HG02571 (cell line): ENCODE results near the gene ARFGAP2.
"Not testable (repeated sequence)": the region's sequence is repeated elsewhere in the genome, so short reads cannot be mapped to it uniquely, and the experiment has no call there.

Experiments
- ATAC-seq: cut with Tn5 transposase; IDR thresholded peaks from one replicate; pipeline ENCODE4 v1.9.1; 2021; ENCODE audit warnings: mild to moderate bottlenecking, moderate library complexity; ENCODE audit not compliant: unreplicated experiment

The ARFGAP2 gene

GRCh38 chr11:47176328-47177228 is at the start of gene ARFGAP2:
Gene ARFGAP2, minus strand, starts transcription at chr11:47176879. Its CDS starts 26 bp downstream, at chr11:47176853.
- ATAC-seq = peak; percentile 81

GRCh38 chr11:47225552-47226400 is 49.1 kb upstream of the ARFGAP2 start:
- peak; percentile 74 for ATAC-seq

- no peak for ATAC-seq
Observed at GRCh38 chr11:47222696-47223095, 46.0 kb upstream of the ARFGAP2 start.

GRCh38 chr11:47220401-47220821 is 43.7 kb upstream of the ARFGAP2 start:
- no peak for ATAC-seq

- peak; percentile 27 for ATAC-seq
Observed at GRCh38 chr11:47216121-47216798, 39.6 kb upstream of the ARFGAP2 start.

GRCh38 chr11:47215366-47215910 is 38.8 kb upstream of the ARFGAP2 start:
- no peak for ATAC-seq

- peak; percentile 54 for ATAC-seq
Observed at GRCh38 chr11:47213950-47214565, 37.4 kb upstream of the ARFGAP2 start.

GRCh38 chr11:47212938-47213337 is 36.3 kb upstream of the ARFGAP2 start:
- no peak for ATAC-seq

GRCh38 chr11:47208628-47209027 is 31.9 kb upstream of the ARFGAP2 start:
- ATAC-seq = no peak

GRCh38 chr11:47208008-47208552 is 31.4 kb upstream of the ARFGAP2 start:
- ATAC-seq = not testable (repeated sequence)

- no peak for ATAC-seq
Observed at GRCh38 chr11:47207459-47207858, 30.8 kb upstream of the ARFGAP2 start.

- not testable (repeated sequence) for ATAC-seq
Observed at GRCh38 chr11:47206577-47206976, 29.9 kb upstream of the ARFGAP2 start.

GRCh38 chr11:47204637-47204989 is 27.9 kb upstream of the ARFGAP2 start:
- no peak for ATAC-seq

- ATAC-seq = no peak
Observed at GRCh38 chr11:47202576-47202975, 25.9 kb upstream of the ARFGAP2 start.

- ATAC-seq = no peak
Observed at GRCh38 chr11:47201015-47201414, 24.3 kb upstream of the ARFGAP2 start.

GRCh38 chr11:47198161-47198560 is 21.5 kb upstream of the ARFGAP2 start:
- not testable (repeated sequence) for ATAC-seq

- ATAC-seq = no peak
Observed at GRCh38 chr11:47192111-47192510, 15.4 kb upstream of the ARFGAP2 start.

- not testable (repeated sequence) for ATAC-seq
Observed at GRCh38 chr11:47191137-47191536, 14.5 kb upstream of the ARFGAP2 start.

- ATAC-seq = no peak
Observed at GRCh38 chr11:47189100-47189834, 12.6 kb upstream of the ARFGAP2 start.
